HG03039 (cell line): ENCODE measurements around the gene ZSCAN26.
"Not testable (repeated sequence)": the region's sequence is repeated elsewhere in the genome, so short reads cannot be mapped to it uniquely, and the experiment has no call there.

Experiments used
- ATAC-seq: cut with Tn5 transposase; IDR thresholded peaks from one replicate; pipeline ENCODE4 v1.9.1; 2021; ENCODE audit warnings: mild to moderate bottlenecking, moderate library complexity; ENCODE audit not compliant: unreplicated experiment

Gene ZSCAN26

DNA sequence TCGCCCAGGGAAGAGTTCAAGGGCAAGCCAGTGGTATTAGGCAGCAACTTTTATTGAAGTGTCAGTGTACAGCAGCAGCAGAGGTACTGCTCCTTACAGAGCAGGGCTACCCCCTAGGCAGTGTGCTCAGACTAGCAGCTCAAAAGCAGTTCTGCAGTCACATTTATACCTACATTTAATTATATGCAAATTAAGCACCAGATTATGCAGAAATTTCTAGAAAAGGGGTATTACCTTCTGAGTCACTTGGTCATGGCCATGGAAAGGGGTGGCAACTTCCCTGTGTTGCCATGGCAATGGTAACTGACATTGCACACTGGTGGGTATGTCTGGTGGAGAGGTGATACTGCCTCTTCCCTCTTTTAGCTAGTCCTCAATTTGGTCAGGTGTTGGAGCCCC lies 12.8 kb upstream of the ZSCAN26 start:
- ATAC-seq: no peak

DNA sequence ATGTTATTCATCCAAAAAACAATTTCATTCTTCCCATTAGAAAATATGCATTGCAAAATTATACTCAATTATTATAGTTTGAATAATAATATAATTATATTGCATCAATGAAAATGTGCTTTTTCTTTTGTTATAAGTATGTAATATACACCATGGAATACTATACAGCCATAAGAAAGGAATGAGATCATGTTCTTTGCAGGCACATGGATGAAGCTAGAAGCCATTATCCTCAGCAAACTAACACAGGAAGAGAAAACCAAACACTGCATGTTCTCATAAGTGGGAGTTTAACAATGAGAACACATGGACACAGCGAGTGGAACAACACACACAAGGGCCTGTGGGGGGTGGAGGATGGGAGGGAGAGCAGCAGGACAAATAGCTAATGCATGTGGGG lies 9.9 kb upstream of the ZSCAN26 start:
- ATAC-seq: no peak

DNA sequence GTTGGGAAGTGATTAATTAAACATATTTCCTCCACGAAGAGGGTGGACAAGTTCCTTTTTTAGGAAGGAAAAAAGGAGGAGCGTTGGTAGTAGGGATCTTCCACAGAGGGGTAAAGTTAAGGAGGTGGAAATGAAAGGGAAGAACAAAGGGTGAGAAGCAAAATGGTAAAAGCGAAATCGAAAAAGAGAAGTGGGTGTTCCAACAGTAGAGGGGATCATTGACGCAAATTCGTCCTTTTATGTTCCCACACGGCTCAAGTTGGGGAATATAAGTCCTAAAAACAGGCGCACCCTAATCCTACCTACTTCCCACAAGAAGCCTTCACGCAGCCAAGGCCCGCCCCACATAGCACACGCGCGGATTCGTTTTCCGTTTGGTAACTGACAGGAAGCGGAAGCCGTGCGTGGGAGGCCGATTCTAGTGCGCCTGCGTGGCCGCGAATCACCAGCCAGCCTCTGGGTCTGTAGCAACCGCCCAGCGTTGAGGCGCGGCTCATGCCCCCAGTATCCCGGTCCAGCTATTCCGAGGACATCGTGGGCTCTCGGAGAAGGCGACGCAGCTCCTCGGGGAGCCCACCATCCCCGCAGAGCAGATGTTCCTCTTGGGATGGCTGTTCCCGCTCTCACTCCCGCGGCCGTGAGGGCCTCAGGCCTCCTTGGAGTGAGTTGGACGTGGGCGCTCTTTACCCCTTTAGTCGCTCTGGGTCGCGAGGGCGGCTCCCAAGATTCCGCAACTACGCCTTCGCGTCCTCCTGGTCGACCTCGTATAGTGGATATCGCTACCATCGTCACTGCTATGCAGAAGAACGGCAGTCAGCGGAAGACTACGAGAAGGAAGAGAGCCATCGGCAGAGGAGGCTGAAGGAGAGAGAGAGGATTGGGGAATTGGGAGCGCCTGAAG lies 7.8 kb upstream of the ZSCAN26 start, which contains the start of gene NKAPL:
Gene NKAPL, plus strand, starts transcription at position 421 of the 901 bp plus-strand sequence. Its CDS starts 75 bp downstream, at position 496.
- no peak for ATAC-seq

DNA sequence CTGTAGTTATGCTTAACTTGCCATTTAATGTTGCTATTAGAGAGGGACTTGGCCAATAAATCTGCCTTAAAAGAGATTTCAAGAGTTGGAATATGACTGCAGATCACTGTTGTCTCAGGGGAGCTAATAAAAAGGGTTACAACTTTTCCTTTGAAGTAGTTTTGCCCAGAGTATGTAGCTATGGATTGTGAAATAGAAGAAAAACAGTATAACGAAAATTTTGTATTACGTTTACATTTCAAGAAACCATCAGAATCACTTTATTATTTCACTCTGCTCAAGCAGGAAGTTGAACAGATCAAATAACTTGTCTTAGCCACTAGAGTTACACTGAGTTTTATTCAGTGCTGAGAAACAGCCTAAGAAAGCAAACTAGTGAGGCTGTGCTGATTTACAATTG lies 3.0 kb upstream of the ZSCAN26 start:
- no peak for ATAC-seq

DNA sequence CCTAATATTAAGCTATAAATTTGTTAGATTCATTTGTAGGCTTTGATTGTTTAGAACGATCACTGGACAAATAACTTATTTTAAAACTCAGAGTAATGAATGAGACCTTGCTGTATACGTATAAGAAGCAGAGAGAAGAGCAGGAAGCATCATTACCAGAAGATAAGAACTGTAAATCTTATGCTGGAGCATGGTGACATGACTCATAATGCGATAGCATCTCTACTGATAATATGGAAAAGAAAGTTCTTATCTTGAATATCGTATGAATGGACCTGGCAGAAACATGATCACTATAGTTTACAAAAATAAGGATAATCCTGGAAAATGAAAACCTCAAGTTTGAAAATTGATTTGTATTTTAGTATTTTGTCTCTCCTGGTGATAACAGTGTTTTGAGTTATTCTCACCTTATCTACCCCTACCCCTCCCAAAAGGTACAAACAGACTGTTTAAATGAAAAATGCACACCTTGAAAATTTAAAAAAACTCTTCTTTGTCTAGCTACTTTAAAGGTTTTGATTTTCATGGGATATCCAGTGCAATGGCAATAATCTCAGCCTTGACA lies 2.0 kb upstream of the ZSCAN26 start:
- ATAC-seq: no peak

DNA sequence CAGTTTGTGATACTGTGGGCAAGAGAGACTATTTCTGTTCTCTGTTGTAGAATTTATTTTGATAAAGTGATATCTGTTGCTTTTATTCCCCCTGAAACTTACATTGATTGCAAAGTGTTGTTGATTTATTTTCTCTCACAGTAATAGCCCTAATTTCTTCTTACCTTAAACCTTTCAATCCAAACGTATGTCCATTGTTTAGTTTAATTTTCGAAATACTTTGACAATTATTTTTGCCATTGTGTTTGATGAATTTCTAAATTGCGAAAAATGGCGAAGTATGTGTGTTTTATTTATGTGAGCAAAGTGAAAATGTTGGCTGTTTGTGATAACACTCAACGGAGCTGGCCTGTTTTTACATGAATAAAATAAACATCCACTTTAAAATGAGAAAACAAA lies 381 bp upstream of the ZSCAN26 start:
- ATAC-seq: no peak

DNA sequence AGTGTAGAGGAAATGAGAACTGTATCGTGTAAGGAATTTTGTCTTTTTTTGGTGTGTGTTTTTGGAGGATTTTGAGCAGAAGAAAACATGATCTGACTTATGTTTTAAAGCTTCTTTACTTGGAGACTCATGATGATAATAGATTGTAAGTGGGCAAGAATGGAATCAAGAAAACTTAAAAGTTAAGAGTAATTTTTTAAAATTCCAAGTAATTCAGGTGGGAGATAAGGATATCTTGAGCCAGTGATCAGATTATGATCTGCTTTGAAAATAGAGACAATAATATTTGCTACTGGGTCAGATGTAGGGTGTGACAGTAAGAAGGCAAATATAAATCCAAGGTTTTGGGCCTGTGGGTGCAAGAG lies 734 bp downstream of the ZSCAN26 start:
- no peak for ATAC-seq

DNA sequence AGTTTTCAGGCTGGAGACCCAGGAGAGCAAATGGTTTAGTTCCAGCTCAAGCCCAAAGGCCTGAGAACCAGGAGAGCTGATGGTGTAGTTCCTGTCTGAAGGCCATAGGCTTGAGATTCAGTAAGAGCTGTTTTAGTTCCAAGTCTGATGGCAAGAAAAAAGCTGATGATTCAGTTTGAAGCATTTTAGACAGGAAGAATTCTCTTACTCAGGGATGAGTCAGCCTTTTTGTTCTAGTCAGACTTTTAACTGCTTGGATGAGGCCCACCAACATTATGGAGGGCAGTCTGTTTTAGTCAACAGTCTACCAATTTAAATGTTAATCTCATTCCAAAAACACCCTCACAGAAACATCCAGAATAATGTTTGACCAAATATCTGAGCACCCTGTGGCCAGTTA lies 2.5 kb downstream of the ZSCAN26 start:
- ATAC-seq: no peak

DNA sequence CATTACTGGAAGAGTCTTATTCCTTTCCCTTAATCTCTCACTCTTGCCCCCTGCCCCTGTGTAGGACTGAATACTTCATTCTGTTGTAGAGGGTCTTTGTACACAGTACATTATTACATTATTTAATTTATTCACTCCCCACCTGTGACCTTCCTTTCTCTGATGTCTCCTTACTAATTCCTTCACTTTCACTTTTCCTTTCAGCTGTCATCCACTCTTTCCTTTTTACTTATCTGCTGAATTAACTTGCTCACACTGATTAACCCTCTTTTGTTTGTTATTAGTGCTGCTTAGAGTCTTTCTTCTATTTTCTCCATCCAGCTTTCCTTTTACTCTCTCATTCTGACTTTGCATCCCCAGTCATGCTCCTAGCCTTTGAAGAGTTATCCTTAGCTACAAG lies 7.9 kb downstream of the ZSCAN26 start:
- no peak for ATAC-seq

DNA sequence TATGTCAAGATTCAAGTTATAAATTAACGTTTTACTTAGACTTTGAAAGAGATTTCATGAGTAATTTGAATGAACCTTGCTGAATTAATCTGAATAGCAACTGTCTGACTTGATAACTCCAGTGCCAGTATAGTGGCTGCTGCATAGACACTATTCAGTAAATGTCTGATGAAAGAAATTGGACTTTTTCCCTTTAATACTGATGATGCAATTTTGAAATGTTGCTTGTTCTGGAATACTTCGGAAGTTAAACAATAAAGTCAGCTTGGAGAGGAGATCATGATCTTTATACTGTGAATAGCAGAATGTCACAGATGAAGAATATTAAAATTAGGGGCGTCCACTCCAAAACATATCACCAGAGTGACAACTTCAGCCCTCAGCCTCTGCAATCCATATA lies 10.8 kb downstream of the ZSCAN26 start:
- ATAC-seq: no peak

DNA sequence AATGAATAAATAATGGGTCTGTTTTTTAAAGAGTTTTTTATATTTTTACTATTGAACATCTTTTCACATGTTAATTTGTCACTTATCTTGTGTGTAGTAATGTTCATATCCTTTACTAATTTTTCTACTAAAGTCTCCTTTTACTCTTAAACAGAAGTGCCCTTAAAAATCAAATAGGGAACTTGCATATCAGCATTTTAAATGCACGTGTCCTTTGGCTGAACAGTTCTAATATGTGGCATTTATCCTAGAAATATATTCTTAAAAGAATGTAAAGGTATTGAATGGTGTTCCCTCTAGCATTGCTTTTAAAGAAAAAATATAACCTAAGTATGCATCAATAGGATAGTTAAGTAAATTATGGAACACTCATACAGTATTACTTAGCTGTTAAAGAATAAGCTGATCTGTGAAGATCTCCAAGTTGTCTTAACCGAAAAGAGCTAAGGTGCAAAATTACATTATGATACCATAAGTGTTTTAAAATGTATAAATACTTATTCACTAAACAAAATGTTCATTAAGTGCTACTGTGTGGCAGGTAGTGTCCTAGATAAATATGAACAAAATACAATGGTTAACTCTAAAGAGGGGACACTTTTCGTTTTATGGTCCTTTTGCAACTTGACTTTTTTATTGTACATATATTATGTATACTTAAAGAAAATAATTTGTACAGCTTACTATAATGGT lies 13.8 kb downstream of the ZSCAN26 start:
- no peak for ATAC-seq

DNA sequence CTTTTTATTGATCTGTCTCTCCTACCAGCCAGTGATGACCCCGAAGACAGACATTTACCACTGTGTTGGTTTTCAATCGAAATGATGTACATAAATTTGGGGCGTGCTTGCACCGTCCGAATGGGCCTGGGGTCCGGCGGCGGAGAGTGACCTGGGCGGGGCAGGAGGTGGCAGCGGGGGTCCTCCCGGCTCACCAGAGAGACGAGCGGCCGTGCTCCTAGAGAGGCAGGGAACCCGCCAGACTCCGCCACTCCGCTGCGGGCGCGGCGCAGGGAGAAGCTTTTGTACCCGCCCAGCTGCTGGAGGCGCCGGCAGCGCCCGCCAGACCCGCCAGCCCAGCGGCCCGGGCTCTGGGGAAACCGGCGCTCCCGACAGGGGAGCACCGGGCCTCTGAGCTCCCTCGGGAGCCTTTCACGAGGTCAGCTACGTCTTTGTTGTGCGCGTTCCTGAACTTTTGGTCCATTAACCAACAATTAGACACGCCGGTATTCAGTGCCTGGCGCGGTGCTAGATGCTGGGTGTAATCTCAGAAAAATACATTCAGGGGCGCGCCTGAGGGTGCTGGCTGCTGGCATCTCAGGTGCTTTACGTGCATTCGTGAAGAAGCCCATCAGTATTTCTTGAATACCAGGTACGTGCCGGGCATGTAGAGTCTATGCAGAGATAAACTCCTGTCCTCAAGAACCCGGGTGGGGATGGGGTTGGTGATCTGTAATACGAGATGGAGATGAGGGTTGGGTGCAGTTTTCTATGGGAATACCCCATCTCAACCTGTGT lies 14.5 kb downstream of the ZSCAN26 start, which contains the start of gene PGBD1:
Gene PGBD1, plus strand, starts transcription at position 285 of the 777 bp plus-strand sequence. CDS start 2,242 bp downstream, outside the sequence.
- ATAC-seq: no peak

DNA sequence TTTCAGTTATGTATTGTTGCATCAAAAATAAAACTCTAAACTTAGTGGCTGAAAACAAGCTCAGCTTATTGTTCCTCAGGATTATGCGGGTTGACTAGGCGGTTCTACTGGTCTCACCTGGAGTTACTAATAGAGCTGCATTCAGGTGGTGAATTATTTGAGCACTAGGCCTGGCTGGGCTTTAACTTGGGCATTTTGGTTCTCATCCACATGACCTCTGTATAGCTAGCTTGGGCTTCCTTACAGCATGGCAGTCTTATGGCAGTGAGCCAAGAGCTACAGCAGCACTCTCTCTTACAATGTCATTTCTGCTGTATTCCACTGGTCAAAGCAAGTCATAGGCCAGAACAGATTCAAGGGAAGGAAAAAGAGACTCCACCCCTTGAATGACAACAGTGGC lies 16.0 kb downstream of the ZSCAN26 start:
- ATAC-seq: no peak

DNA sequence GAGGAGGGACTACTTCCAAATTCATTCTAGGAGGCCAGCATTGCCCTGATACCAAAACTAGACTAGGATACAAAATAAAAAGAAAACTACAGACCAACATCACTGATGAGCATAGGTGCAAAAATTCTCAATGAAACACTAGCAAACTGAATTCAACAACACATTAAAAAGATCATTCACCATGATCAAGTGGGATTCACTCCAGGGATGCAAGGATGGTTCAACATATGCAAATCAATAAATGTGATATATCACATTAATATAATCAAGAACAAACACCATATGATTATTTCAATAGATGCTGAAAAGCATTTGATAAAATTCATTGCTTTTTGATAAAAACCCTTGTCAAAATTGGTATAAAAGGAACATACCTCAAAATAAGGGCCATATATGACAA lies 24.6 kb downstream of the ZSCAN26 start:
- no peak for ATAC-seq

DNA sequence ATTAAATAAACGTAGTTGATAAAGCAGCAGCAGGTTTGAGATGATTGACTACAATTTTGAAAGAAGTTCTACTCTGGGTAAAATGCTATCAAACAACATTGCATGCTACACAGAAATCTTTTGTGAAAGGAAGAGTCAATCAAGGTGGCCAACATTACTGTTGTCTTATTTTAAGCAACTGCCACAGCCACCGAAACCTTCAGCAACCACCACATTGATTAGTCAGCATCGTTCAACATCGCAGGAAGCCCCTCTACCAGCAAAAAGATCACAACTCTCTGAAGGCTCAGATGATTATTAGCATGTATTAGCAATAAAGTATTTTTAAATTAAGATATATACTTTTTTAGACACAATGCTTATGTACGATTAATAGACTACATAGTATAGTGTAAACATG lies 28.4 kb downstream of the ZSCAN26 start:
- ATAC-seq: no peak

DNA sequence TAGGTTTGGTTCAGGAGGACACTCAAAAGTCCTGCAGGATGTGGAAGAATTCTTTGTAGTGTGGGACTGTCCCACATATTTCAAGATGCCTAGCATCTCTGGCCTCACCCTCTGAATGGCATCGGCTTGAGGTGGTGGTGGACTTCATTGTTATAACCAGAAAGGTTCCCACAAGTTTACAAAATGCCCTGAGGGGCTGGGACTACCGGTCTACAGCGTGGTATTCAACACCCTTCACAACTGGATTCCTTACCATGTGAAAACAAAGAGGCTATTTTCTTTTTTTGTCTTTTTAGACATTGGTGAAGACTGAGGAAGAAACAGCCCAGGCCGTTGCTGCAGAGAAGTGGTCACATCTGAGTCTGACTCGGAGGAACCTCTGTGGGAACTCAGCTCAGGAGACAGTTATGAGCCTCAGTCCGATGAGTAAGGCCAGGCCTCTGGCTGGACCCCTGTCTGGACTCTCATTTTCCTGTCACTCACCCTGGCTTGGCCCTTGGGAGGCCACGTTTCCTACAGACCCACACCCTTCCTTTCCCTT lies 29.6 kb downstream of the ZSCAN26 start:
- ATAC-seq: no peak

DNA sequence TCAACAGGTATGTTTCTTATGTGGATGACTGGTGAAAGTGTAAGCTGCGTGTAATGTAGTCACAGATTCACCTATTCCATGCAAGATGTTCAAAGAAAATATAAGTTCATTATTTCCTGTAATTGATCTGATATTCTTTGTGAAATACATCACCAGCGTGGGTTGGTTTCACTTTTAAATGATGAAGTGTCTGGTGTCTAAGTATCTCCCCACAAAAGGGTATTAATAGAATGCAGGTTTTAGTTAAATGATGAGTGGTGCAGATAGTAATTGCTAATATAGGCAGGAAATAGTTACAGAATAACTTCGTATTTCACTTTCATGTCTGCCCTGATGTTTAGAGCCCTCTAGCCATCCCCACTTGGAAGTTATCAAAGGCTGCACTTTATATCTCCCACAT lies 36.6 kb downstream of the ZSCAN26 start:
- no peak for ATAC-seq

DNA sequence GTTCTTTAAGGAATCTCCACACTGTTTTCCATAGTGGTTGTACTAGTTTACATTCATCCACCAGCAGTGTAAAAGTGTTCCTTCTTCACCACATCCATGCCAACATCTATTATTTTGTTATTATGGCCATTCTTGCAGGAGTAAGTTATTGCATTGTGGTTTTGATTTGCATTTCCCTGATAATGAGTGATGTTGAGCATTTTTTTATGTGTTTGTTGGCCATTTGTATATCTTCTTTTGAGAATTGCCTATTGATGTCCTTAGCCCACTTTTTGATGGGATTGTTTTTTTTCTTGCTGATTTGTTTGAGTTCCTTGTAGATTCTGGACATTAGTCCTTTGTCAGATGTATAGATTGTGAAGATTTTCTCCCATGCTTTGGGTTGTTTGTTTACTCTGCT lies 39.4 kb downstream of the ZSCAN26 start:
- ATAC-seq: not testable (repeated sequence)

DNA sequence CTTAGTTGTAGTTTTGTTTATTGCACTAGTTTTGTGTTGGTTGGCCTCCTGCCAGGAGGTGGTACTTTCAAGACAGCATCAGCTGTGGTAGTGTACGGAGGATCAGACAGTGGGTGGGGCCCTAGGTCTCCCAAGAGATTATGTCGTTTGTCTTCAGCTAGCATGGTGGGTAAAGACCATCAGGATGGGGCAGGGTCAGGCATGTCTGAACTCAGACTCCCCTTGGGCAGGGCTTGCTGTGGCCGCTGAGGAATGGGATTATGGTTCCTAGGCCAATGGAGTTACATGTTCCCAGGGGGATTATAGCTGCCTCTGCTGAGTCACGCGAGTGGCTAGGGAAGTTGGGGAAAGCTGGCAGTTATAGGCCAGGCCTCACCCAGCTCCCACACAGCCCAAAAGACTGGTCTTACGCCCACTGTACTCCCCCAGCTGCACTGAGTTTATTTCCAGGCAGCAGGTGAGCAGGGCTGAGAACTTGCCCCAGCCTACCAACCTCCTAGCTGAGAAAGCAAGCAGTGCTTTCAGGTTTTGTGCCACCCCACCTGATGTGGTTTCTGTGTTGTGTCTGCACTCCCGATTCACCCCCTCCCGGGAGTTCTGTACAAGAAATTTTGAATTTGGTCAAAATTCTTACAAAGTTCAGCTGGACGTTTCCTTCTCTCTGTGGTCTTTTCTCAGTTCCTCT lies 44.3 kb downstream of the ZSCAN26 start:
- ATAC-seq: no peak

DNA sequence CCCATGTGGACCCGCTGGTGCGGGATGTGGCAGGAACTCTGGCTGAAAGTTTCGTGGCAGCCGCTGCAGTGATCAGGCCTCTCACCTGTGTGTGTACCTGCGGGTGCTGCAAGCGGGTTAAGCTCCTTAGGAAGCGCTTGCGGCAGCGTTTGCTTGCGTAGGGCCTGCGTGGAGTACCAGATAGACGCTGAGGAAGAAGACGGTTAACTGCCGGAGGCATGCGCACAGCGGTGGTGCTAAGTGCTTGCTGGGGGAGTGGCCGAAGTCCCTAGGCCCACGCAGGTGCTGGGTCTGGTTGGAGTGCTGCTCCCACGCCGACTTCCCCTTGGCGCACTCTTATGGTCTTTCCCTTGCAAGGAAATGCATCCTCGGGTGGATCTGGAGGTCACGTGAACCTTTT lies 46.0 kb downstream of the ZSCAN26 start:
- ATAC-seq: no peak
